HG03342 (cell line): ENCODE data around the gene IER3IP1.
"Not testable (repeated sequence)": the region's sequence is repeated elsewhere in the genome, so short reads cannot be mapped to it uniquely, and the experiment has no call there.

Experiments used
- ATAC-seq: cut with Tn5 transposase; IDR thresholded peaks from one replicate; pipeline ENCODE4 v1.9.1; 2021; ENCODE audit warnings: mild to moderate bottlenecking, moderate library complexity; ENCODE audit not compliant: unreplicated experiment

IER3IP1 gene

GRCh38 chr18:47175898-47176575, at the start of gene IER3IP1:
IER3IP1 (minus strand) TSS chr18:47176364; CDS start chr18:47176277, 87 bp downstream.
- peak; percentile 79 for ATAC-seq

GRCh38 chr18:47215554-47216138, 39.5 kb upstream of the IER3IP1 start:
- ATAC-seq: no peak

DNA sequence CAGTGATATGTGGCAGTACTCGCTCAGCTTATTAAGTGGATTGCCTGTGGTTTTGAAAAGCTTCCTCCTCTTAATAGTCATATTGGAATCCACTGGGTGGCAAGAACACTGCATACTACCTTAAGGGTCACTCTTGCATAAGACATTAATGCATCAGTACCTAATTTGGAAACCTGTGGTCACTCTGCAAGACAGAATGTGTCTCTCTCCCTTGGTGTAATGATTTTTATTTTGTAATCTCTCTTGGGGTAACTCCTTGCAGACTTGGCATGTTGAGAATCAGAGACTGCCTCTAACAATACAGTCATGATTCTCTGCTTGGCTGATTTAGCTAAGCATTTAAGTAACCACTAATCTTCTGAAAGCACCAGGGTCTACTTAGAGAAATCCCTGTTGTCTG, 33.0 kb upstream of the IER3IP1 start:
- no peak for ATAC-seq

DNA sequence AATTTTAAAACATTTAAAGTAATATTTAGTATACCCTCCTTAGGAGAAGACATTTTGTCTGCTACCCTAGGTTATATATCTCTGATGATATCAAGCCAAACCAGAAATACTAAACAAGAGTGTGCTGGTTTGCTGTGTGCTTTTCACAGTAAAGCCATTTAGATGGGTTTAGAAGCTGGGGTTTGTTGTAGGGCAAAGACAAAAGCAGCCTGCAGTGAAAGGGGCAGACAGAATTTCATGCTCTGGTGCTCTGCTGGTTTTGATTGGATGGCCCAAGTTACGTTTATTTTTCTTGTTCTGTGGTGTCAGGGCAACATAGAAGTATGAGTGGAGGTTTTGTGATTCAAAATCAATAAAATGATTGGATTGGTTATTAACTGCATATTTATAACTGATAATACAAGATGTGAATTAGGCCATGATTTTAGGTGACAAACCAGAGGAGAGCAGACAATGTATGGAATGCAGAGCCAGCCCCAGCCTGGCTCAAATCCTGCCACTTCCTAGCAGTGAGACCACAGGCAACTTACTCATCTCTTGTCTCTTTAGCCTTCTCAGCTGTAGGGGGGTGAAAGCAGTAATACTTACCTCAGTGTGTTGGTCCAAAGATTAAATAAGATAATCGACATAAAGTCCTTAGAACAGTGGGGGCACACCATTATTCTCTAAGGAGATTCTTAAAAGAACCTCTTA, 30.9 kb upstream of the IER3IP1 start:
- ATAC-seq: no peak

DNA sequence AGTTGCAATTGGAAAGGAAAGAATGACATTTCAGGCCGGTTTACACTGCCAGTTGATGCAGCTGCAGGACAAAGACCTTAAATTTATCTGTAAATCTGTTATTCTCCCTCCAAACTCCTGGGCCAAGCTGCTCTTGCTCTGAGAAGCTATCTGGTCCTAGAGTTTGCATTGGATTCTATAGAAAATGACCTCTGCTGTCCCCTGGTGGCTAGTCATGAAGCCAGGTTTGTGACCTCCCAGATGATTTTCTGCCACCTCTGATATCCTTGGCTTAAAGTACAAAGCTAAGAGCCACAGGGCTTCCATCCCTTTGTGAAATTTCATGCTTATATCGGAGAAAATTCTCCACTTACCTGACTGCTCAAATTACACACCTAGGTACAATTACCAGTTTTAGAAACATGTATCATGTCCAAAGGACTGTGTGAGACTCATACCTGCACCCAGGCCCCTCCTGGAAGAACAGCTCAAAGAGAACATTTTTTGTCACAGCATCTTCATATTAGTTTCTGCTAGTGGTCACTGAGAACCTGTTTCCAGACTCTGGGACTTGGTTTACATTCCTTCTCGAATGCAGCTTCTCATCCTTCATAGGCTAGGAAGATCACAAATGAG, 28.9 kb upstream of the IER3IP1 start:
- ATAC-seq: no peak

DNA sequence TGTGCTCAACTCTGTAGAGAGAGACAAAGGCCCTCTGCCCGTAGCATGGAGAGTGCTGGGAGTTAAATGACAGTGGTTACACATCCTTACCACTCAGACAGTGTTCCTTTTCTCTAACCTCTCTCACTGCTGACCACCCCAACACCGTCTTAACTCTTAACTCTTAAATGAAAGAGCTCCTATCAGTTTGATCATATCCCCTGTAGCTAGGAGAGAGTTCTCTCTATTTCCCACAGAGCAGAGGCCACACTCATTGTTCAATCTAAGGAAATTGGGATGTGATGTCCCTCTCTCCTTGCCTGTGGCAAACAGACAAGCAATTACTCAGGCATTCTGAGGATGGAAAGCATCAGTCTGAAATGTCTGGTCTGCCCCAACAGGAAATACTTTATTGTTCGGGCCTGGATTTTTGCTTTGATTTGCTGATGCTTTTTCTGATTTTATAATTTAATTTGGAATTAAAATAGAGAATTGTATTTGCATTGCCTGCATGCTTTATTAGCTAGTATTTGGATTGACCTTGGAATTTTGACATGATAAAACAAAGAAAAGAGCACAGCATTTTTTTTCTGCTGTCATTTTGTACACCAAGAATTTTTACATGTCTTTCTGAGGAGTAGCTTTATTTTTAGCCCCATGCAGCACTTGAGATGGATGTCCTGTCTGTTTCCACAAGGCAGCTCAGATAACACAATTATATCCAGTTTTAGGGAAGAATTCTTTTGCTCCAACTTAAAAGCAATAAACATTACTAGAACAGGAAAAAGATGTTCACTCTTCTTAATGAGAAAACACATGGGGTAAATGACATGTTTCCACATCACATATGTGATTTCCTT, 27.7 kb upstream of the IER3IP1 start:
- no peak for ATAC-seq

DNA sequence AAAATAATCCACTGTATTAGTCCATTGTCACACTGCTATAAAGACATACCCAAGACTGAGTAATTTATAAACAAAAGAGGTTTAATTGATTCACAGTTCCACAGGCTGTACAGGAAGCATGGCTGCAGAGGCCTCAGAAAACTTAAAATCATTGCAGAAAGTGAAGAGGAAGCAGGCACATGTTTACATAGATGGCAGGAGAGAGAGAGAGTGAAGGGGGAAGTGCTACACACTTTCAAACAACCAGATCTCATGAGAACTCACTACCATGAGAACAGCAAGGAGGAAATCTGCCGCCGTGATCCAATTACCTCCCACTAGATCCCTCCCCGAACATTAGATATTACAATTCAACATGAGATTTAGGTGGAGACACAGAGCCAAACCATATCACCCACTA, 19.8 kb upstream of the IER3IP1 start:
- ATAC-seq: not testable (repeated sequence)

GRCh38 chr18:47191961-47192360, 15.8 kb upstream of the IER3IP1 start:
- no peak for ATAC-seq

DNA sequence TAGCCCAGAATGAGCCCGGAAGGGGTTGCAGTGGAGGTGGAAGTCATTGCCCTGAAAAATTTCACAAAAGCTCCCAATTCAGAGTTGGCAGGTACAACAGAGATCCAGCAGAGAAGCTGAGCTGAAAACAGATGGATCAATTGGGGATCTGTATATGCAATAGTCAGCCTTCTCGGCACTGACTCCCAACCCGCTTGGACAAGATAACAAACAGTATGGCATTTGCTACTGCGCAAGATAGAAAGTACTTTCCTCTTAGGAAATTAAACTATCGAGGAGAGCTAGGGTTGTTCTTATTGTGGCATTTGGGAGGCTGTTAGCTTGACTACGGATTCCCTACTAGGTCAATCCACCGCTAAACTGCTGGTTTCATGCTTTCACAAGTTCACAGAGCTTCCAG, 11.6 kb upstream of the IER3IP1 start:
- ATAC-seq: no peak

DNA sequence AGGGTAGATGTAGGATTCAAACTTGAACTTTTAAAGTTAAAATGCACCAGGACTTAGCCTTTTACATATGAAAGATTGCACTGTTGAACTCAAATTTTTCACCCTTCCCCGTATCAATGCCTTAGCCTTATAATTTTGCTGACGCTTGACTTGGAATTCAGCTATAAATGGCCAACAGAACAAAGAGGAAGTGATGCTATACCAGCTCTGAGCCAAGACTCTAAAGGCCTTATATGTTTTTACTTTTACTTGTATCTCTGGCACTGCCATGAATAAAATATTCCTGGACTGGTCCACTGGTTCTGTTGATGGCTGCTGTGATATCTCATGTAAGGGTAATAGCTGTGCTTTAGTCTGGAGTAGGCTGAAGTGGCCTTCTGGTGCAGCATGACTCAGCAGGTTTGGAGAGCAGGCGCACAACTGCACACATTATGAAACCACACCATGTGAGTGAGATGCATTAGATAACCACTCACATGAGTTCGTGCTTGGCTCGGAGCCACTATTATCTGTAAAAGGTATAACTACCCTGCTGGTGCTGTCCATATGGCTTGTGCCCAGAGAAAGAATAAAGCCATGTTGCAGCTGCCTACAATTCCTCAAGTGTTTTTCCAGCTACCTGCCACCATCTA, 8.4 kb upstream of the IER3IP1 start:
- no peak for ATAC-seq

DNA sequence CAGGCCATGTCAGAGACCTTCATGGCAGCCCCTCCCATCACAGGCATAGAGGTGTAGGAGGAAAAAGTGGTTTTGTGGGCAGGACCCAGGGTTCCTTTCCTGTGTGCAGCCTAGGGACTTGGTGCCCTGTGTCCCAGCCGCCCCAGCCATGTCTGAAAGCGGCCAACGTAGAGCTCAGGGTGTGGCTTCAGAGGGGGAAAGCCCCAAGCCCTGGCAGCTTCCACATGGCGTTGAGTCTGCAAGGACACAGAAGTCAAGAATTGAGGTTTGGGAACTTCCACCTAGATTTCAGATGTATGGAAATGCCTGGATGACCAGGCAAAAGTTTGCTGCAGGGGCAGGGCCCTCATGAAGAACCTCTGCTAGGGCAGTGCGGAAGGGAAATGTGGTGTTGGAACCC, 6.0 kb upstream of the IER3IP1 start:
- ATAC-seq: not testable (repeated sequence)

- no peak for ATAC-seq
Observed at GRCh38 chr18:47180765-47181164, 4.6 kb upstream of the IER3IP1 start.

DNA sequence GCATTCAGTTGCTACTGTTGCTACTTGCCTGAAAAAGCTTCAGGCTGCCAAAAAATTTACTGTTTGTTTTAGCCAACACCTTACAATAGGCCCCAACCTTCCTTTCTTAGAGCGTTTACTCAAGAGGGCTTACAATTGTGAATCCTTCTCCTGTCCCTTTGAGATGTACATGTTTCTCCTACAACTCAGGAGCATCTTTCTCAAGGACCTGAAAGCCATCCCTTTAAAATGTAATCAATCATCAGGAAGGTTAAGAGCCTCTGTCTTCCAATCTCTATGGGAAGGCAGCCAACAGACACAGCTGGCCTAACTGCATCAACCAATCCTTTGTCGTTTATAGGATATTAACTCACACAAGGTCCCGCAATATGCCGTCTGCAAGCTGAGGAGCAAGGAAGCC, 3.4 kb upstream of the IER3IP1 start:
- ATAC-seq: no peak

DNA sequence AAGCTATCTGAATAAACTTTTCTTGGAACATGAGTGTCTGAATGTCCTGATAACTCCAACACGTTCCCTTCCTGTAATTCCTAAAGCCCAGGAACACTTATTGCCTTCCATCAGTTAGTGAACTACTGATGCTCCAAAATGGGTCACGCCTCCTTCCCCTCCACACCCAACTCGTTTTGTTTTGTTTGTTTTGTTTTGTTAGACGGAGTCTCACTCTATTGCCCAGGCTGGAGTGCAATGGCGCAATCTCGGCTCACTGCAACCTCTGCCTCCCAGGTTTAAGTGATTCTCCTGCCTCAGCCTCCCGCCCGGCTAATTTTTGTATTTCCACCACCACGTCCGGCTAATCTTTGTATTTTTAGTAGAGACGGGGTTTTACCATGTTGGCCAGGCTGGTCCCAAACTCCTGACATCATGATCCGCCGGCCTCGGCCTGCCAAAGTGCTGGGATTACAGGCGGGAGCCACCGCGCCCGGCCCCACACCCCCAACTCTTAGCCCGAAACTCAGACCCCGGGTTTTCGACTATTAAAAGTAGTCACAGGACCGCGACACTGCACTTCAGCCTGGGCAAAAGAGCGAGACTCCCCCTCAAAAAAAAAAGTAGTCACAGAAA, 774 bp downstream of the IER3IP1 start:
- ATAC-seq: peak; percentile 21

DNA sequence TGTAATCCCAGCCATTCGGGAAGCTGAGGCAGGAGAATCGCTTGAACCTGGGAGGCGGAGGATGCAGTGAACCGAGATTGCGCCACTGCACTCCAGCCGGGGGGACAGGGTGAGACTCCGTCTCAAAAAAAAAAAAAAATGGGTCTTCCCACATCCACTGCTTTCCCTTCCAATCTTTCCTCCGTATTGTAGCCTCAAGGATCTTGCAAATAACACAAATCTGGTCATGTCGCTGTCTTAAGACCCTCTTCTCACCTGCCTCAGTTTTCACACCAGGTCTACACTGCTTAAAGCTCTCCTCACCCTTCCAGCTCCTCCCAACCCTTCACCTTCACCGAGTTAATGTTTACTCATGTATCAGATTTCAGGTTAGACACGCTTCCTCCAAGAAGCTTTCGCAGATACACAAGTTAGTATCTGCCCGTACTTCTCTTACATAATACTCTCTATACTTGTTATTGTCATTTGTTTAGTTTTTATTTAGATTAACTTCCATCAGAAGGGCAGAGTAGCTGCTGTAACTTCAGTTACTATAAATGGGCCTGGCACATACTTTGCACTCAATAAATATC, 1.5 kb downstream of the IER3IP1 start:
- ATAC-seq: no peak

DNA sequence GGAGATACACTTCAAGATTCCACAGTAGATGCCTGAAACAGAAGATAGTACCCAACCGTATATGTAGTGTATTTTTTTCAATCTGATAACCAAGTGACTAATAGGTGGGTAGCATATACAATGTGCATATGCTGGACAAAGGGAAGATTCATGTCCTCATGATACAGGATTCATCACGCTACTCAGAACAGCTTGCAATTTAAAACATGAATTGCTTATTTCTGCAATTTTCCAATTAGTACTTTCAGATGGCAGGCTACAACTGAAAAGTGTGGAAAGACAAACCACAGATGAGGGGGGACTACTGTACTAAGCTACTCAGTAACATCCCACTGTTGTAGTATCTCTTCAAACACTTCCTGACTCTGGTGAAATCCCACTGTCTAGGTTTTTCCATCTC, 3.7 kb downstream of the IER3IP1 start:
- ATAC-seq: no peak

DNA sequence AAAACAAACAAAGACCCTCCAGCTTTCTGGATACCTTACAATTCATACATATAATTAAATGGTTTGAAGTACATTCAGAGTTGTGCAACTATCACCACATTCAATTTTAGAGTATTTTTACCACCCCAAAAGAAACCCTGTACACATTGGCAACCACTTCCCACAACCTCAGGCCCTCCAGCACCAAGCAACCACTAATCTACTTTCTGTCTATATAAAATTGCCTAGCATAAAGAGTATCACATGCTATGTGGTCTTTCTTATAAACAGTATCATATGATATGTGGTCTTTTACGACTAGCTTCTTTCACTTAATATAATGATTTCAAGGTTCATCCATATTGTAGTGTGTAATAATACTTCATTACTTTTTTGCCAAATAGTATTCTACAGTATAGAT, 7.3 kb downstream of the IER3IP1 start:
- no peak for ATAC-seq

- no peak for ATAC-seq
Observed at GRCh38 chr18:47168509-47168908, 7.7 kb downstream of the IER3IP1 start.

DNA sequence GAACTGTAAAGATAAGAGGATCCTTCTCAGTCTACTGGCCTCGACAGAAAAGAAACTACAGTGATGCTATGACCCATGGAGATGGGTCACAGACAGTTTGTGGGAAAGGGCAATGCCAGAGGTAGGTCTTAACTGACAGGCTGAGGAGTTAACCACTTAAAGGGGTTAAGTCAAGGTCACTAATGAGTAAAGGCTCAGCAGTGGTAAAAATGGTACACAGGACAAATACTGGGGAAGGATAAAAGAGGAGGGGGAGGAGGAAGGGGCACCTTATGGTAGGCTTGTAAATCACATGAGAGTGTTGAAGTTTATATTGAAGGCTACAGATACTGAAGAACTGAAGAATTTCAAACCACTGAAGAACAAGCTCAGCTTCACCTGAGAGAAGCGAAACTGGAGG, 9.9 kb downstream of the IER3IP1 start:
- no peak for ATAC-seq

DNA sequence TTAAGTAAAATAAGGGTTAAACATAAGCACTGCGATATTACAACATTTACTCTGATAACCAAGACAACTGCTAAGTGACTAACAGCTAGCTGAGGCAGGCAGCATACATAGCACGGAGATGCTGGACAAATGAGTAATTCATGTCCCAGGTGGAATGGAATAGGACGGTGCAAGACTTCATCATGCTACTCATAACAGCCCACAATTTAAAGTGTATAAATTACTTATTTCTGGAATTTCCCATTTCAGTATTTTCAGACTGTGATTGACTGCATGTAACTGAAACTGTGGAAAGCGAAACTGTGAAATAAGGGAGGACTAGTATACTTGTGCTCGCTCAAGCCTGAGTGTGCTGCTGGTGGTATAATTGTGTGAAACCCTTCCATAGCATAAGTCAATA, 12.9 kb downstream of the IER3IP1 start:
- ATAC-seq: peak; percentile 87
